Stomach (tissue), 9 donors: ENCODE measurements around the gene ZC3H14. TPM values are rescaled to one million over a fixed set of nuclear protein-coding genes. Genes with fewer than 3 reads are reported as not detected.

Experiments
- DNase-seq, 2 donors: peaks; one replicate each; pipeline versions ENCODE4 v3.0.0 to v3.0.0-alpha.2; 2013 to 2019
- H3K27ac ChIP-seq, 5 donors: fragments of 200-600 bp in 4 of 5; sonication (generic) in 4 of 5; one replicate each; pipeline ENCODE4 v1.5.1; 2013 to 2019; ENCODE audit warnings: mild to moderate bottlenecking in 1 of 5, moderate library complexity in 1 of 5
- H3K27me3 ChIP-seq, 3 donors: fragments of 200-600 bp; sonication (generic); one replicate each; pipeline ENCODE4 v1.5.1; 2017 to 2019; ENCODE audit warnings: mixed run types in 1 of 3
- H3K36me3 ChIP-seq, 4 donors: fragments of 200-600 bp; sonication (generic); 1 replicate in 3 of 4; 2 replicates in 1 of 4; pipeline ENCODE4 v1.5.1; 2016 to 2019
- H3K4me1 ChIP-seq, 4 donors: fragments of 200-600 bp; sonication (generic); one replicate each; pipeline ENCODE4 v1.5.1; 2016 to 2019
- H3K4me3 ChIP-seq, 4 donors: fragments of 200-600 bp; sonication (generic) in 3 of 4; one replicate each; pipeline ENCODE4 v1.5.1; 2016 to 2019; ENCODE audit warnings: mild to moderate bottlenecking in 1 of 4
- H3K9me3 ChIP-seq, 4 donors: fragments of 200-600 bp; sonication (generic); one replicate each; pipeline ENCODE4 v1.5.1; 2016 to 2019
- CTCF ChIP-seq, 7 experiments: fragments of 450-650 bp in 4 of 7; fragments of 200-600 bp in 3 of 7; sonication (generic) in 3 of 7; IDR thresholded peaks; one replicate each; pipeline ENCODE4 v1.5.1; 2016 to 2019; ENCODE audit warnings: antibody characterized with exemption in 7 of 7, control low read depth in 2 of 7, mild to moderate bottlenecking in 1 of 7
- EP300 ChIP-seq: sonication (generic); formaldehyde crosslinking; IDR thresholded peaks from one replicate; pipeline ENCODE4 v1.6.1; 2017; ENCODE audit warnings: antibody characterized with exemption
- POLR2A ChIP-seq, 4 donors: fragments of 450-650 bp; IDR thresholded peaks; one replicate each; pipeline ENCODE4 v1.6.1; 2016; ENCODE audit warnings: antibody characterized with exemption in 4 of 4, control low read depth in 2 of 4, mild to moderate bottlenecking in 1 of 4, moderate library complexity in 1 of 4
- POLR2AphosphoS5 ChIP-seq, 3 donors: sonication (generic); formaldehyde crosslinking; IDR thresholded peaks; one replicate each; pipeline ENCODE4 v1.6.1; 2016; ENCODE audit warnings: antibody characterized with exemption in 3 of 3
- WGBS, 5 donors: extraction: QIAGEN DNeasy Blood & Tissue Kit in 3 of 5; methylation state at CpG; one replicate each; pipeline versions ENCODE4 v1.1.5 to v1.1.7; 2013 to 2018; 5-methylcytosine and 5-hydroxymethylcytosine counted together
- intact Hi-C: fragments of 100-400 bp; cut with DNase I; formaldehyde crosslinking; loops from one replicate; pipeline ENCODE4 v1.15.1; 2023; ENCODE audit warnings: low total_unique reads
- polyA plus RNA-seq, 3 donors: library from polyadenylated mRNA; stranded (reverse); fragments of 200-250 nt; gene quantifications; one replicate each; pipeline ENCODE4 v1.2.3, GENCODE V29; 2013
- total RNA-seq, 5 donors: library from RNA; depleted of rRNA; stranded (reverse); fragments of >200 nt; gene quantifications; one replicate each; pipeline versions ENCODE4 v1.1.0 to v1.2.3, GENCODE V29; 2014 to 2016
- donor health status: healthy with polysubstance abuse.
- donor health status: Bipolar disorder and iron deficiency.
- donor health status: healthy.

ZC3H14 gene
- total and polyA plus RNA-seq, 8 donors: 18.0 to 83.9 (median 62.2) TPM

- Histone ChIP-seq H3K4me1 (no peaks in the 10 kb centered on the region), H3K9me3 (no peaks in the 10 kb centered on the region), H3K36me3 (peaks cover 0 to 4% (median under 1%) of the 10 kb centered on the region in 4 donors), H3K27me3 (no peaks in the 10 kb centered on the region), H3K4me3 (no peak overlapping the region), H3K27ac (no peak overlapping the region)
- DNase-seq: no peak
- TF ChIP-seq CTCF (IDR thresholded peaks at IDR 0.05): no peak
- no peak for TF ChIP-seq POLR2AphosphoS5 (IDR thresholded peaks at IDR 0.05)
- no peak for TF ChIP-seq POLR2A (IDR thresholded peaks at IDR 0.05)
- no peak for TF ChIP-seq EP300
- intact Hi-C loops: no loop called here
Measured at GRCh38 chr14:88628033-88628432, 65.2 kb downstream of the ZC3H14 start.

- no peaks in the 10 kb centered on the region for H3K9me3 ChIP-seq
- H3K4me1 ChIP-seq: no peaks in the 10 kb centered on the region
- H3K27ac ChIP-seq: no peak overlapping the region
- no peaks in the 10 kb centered on the region for H3K27me3 ChIP-seq
- intact Hi-C loops: no loop called here
- H3K36me3 ChIP-seq: peaks cover 0 to 4% (median 0%) of the 10 kb centered on the region in 4 donors
- no peak for DNase-seq
- H3K4me3 ChIP-seq: no peak overlapping the region
- TF ChIP-seq EP300 (no peak), POLR2A (IDR thresholded peaks at IDR 0.05) (no peak), POLR2AphosphoS5 (IDR thresholded peaks at IDR 0.05) (no peak), CTCF (IDR thresholded peaks at IDR 0.05) (no peak)
Measured at GRCh38 chr14:88628462-88628861, 65.6 kb downstream of the ZC3H14 start.

GRCh38 chr14:88630565-88630964 is 67.7 kb downstream of the ZC3H14 start:
- WGBS, 5 donors: 67 to 76% (median 74%) methylated on average over 6 of the region's 6 CpGs

GRCh38 chr14:88631091-88631490 is 68.3 kb downstream of the ZC3H14 start:
- no peaks in the 10 kb centered on the region for H3K36me3 ChIP-seq

More at GRCh38 chr14:88630565-88630964, 67.7 kb downstream of the ZC3H14 start:
- H3K27me3 ChIP-seq: no peaks in the 10 kb centered on the region
- H3K4me3 ChIP-seq: no peak overlapping the region
- H3K36me3 ChIP-seq: no peaks in the 10 kb centered on the region
- intact Hi-C loops: no loop called here
- H3K27ac ChIP-seq: no peak overlapping the region
- no peaks in the 10 kb centered on the region for H3K9me3 ChIP-seq
- no peak for TF ChIP-seq POLR2AphosphoS5 (IDR thresholded peaks at IDR 0.05)
- TF ChIP-seq POLR2A (IDR thresholded peaks at IDR 0.05): no peak
- TF ChIP-seq EP300: no peak
- TF ChIP-seq CTCF (IDR thresholded peaks at IDR 0.05): no peak
- no peaks in the 10 kb centered on the region for H3K4me1 ChIP-seq
- peak in 1 of 2 donors; percentile 15 for DNase-seq

More at GRCh38 chr14:88631091-88631490, 68.3 kb downstream of the ZC3H14 start:
- no peak for DNase-seq
- no peak for TF ChIP-seq EP300
- no peak for TF ChIP-seq POLR2AphosphoS5 (IDR thresholded peaks at IDR 0.05)
- no peak for TF ChIP-seq CTCF (IDR thresholded peaks at IDR 0.05)
- no peak for TF ChIP-seq POLR2A (IDR thresholded peaks at IDR 0.05)
- H3K27me3 ChIP-seq: no peaks in the 10 kb centered on the region
- intact Hi-C loops: no loop called here
- no peak overlapping the region for H3K4me3 ChIP-seq
- no peaks in the 10 kb centered on the region for H3K9me3 ChIP-seq
- no peaks in the 10 kb centered on the region for H3K4me1 ChIP-seq
- 67 to 93% (median 80%) methylated on average over 3 of the region's 3 CpGs for WGBS, 5 donors
- no peak overlapping the region for H3K27ac ChIP-seq
